IMR-90 (cell line): ENCODE data around the gene RGS3. TPM values are rescaled to one million over a fixed set of nuclear protein-coding genes. Genes with fewer than 3 reads are reported as not detected.
A peak's percentile ranks its signal among the peaks of the same experiment; 100 is the strongest.

Experiments used
- ATAC-seq: fragments of 200-7000 bp; cut with Tn5 transposase; 2 replicates; pipeline ENCODE4 v1.9.1; 2020; ENCODE audit warnings: low read depth, mild to moderate bottlenecking, moderate library complexity
- BruUV-seq: library from RNA; stranded (reverse); fragments of 400-500 nt; replicated peaks from 2 replicates; lab custom pipeline; 2021; lab: Mats Ljungman, UMichigan
- CTCF ChIA-PET: fragments of 300-600 bp; formaldehyde crosslinking; extraction: SDS; loops from one replicate; lab custom pipeline; 2021; ENCODE audit warnings: antibody characterized with exemption; lab: Yijun Ruan, JAX
- POLR2A ChIA-PET: fragments of 300-600 bp; sonication (Branson Sonifier 250); formaldehyde crosslinking; loops from one replicate; lab custom pipeline; 2022; ENCODE audit warnings: antibody characterized with exemption; ENCODE audit not compliant: unreplicated experiment; lab: Charles Lee
- DNase-seq: peaks from one replicate; pipeline ENCODE4 v3.0.0; 2013
- H2AFZ ChIP-seq: replicated peaks from 2 replicates; pipeline ENCODE3; 2013; ENCODE audit warnings: low read length, mild to moderate bottlenecking; ENCODE audit not compliant: poor library complexity
- H2AK5ac ChIP-seq: 2 replicates; pipeline ENCODE4 v1.6.1; 2013; ENCODE audit warnings: low read depth, low read length, inconsistent platforms
- H2AK9ac ChIP-seq: replicated peaks from 2 replicates; pipeline ENCODE3; 2013; ENCODE audit warnings: mild to moderate bottlenecking, low read depth, low read length, moderate library complexity; ENCODE audit not compliant: poor library complexity
- H2BK120ac ChIP-seq: 2 replicates; pipeline ENCODE4 v1.6.1; 2013; ENCODE audit warnings: low read depth, low read length, inconsistent platforms
- H2BK15ac ChIP-seq: 3 replicates; pipeline ENCODE4 v1.6.1; 2013; ENCODE audit warnings: low read depth, low read length, inconsistent platforms
- H2BK20ac ChIP-seq: 2 replicates; pipeline ENCODE4 v1.6.1; 2013; ENCODE audit warnings: low read depth, mild to moderate bottlenecking, inconsistent platforms, low read length, moderate library complexity
- H2BK5ac ChIP-seq: 2 replicates; pipeline ENCODE4 v1.6.1; 2013; ENCODE audit warnings: mild to moderate bottlenecking, low read depth, low read length, inconsistent platforms; ENCODE audit not compliant: poor library complexity, severe bottlenecking
- H3K14ac ChIP-seq: replicated peaks from 2 replicates; pipeline ENCODE4 v1.6.1; 2013; ENCODE audit warnings: low read depth, low read length, inconsistent platforms
- H3K18ac ChIP-seq: 2 replicates; pipeline ENCODE4 v1.6.1; 2013; ENCODE audit warnings: low read depth, low read length, control low read depth
- H3K23ac ChIP-seq: 2 replicates; pipeline ENCODE4 v1.6.1; 2013; ENCODE audit warnings: low read depth, low read length, inconsistent platforms
- H3K27ac ChIP-seq: 2 replicates; pipeline ENCODE4 v1.5.1; 2013; ENCODE audit warnings: mild to moderate bottlenecking, control low read depth, low read length; ENCODE audit not compliant: insufficient read depth
- H3K27me3 ChIP-seq: 2 replicates; pipeline ENCODE4 v1.6.1; 2013; ENCODE audit warnings: low read length; ENCODE audit not compliant: control insufficient read depth, insufficient read depth
- H3K36me3 ChIP-seq: 2 replicates; pipeline ENCODE4 v1.6.1; 2013; ENCODE audit warnings: low read length, mixed read lengths; ENCODE audit not compliant: control insufficient read depth, insufficient read depth
- H3K4ac ChIP-seq: 2 replicates; pipeline ENCODE4 v1.6.1; 2013; ENCODE audit warnings: low read depth, low read length, inconsistent platforms
- H3K4me1 ChIP-seq: 2 replicates; pipeline ENCODE4 v1.6.1; 2013; ENCODE audit warnings: low read length, mixed read lengths; ENCODE audit not compliant: control insufficient read depth, insufficient read depth
- H3K4me2 ChIP-seq: 2 replicates; pipeline ENCODE4 v1.6.1; 2013; ENCODE audit warnings: low read depth, mild to moderate bottlenecking, control low read depth, low read length, moderate library complexity
- H3K4me3 ChIP-seq: 2 replicates; pipeline ENCODE4 v1.5.1; 2013; ENCODE audit warnings: low read depth, mild to moderate bottlenecking, control low read depth, low read length, moderate library complexity; ENCODE audit not compliant: insufficient read depth
- H3K56ac ChIP-seq: 2 replicates; pipeline ENCODE4 v1.6.1; 2013; ENCODE audit warnings: low read length, inconsistent platforms; ENCODE audit not compliant: insufficient read depth; ENCODE audit errors: extremely low read depth
- H3K79me1 ChIP-seq, 2 experiments: 2 replicates each; pipeline ENCODE4 v1.6.1; 2013; ENCODE audit warnings: low read length in 2 of 2, inconsistent platforms in 1 of 2, low read depth in 1 of 2
- H3K9ac ChIP-seq: 2 replicates; pipeline ENCODE4 v1.6.1; 2013; ENCODE audit warnings: low read depth, low read length, control low read depth
- H3K9me1 ChIP-seq: 2 replicates; pipeline ENCODE4 v1.6.1; 2013; ENCODE audit warnings: low read length, inconsistent platforms; ENCODE audit not compliant: insufficient read depth
- H3K9me3 ChIP-seq: 2 replicates; pipeline ENCODE4 v1.6.1; 2013; ENCODE audit warnings: low read length; ENCODE audit not compliant: control insufficient read depth, insufficient read depth
- H4K20me1 ChIP-seq: 2 replicates; pipeline ENCODE4 v1.6.1; 2013; ENCODE audit warnings: low read length, inconsistent platforms; ENCODE audit not compliant: insufficient read depth
- H4K5ac ChIP-seq: 2 replicates; pipeline ENCODE4 v1.6.1; 2013; ENCODE audit warnings: mild to moderate bottlenecking, low read depth, low read length, control low read depth
- H4K8ac ChIP-seq, 2 experiments: 2 replicates each; pipeline ENCODE4 v1.6.1; 2013; ENCODE audit warnings: low read depth in 2 of 2, low read length in 2 of 2, control low read depth in 1 of 2, inconsistent platforms in 1 of 2
- H4K91ac ChIP-seq: 2 replicates; pipeline ENCODE4 v1.6.1; 2013; ENCODE audit warnings: low read depth, low read length, inconsistent platforms; ENCODE audit not compliant: insufficient read depth
- MAFK ChIP-seq: IDR thresholded peaks from 2 replicates; pipeline ENCODE4 v1.6.1; 2012; ENCODE audit warnings: low read depth, low read length, improper control_type of control experiment
- MXI1 ChIP-seq: IDR thresholded peaks from 2 replicates; pipeline ENCODE4 v1.6.1; 2012; ENCODE audit warnings: low read depth, mild to moderate bottlenecking, low read length, moderate library complexity, borderline replicate concordance
- whole genome bisulfite sequencing, 2 experiments: methylation state at CpG; one replicate each; pipeline versions ENCODE4 v1.1.5 to v1.1.7; 2013; ENCODE audit warnings: missing lambda C conversion rate in 2 of 2; ENCODE audit not compliant: insufficient read length in 1 of 2; ENCODE audit errors: extremely low coverage in 2 of 2; 5-methylcytosine and 5-hydroxymethylcytosine counted together
- dilution Hi-C: fragments of 300-500 bp; cut with HindIII; formaldehyde crosslinking; loops from one replicate; pipeline ENCODE4 v1.14.3; 2018; ENCODE audit warnings: low sequenced_read_pairs; ENCODE audit not compliant: unreplicated experiment
- in situ Hi-C: fragments of 300-500 bp; cut with MboI; formaldehyde crosslinking; loops from 3 replicates; pipeline ENCODE4 v1.14.3; 2019; ENCODE audit warnings: low sequenced_read_pairs, inconsistent platforms, mixed read lengths
- intact Hi-C: fragments of 100-400 bp; cut with micrococcal nuclease; formaldehyde crosslinking; loops from 2 replicates; pipeline ENCODE4 v1.10.0; 2022
- polyA plus RNA-seq, 3 experiments: library from polyadenylated mRNA; depleted of rRNA; stranded (reverse); fragments of >200 nt; gene quantifications; 2 replicates each; pipeline ENCODE4 v1.2.3, GENCODE V29; 2012; ENCODE audit warnings: low replicate concordance in 1 of 3
- total RNA-seq: library from RNA; depleted of rRNA; stranded (reverse); fragments of >200 nt; gene quantifications from 2 replicates; pipeline ENCODE4 v1.2.3, GENCODE V29; 2012

Gene RGS3
- total and polyA plus RNA-seq, 2 of the 4 experiments (the other 2 are of a cell fraction) = 51.8 to 65.6 TPM

GRCh38 chr9:113566016-113566711 lies 102.6 kb downstream of the RGS3 start:
- POLR2A ChIA-PET = no interaction called here
- Histone ChIP-seq H3K9me1 (peaks cover 29% of the 10 kb centered on the region), H2BK20ac (peak overlapping the region; percentile 40), H3K56ac (peak overlapping the region; percentile 61; the same call in 1 of the 2 replicates), H2AFZ (peak overlapping the region; percentile 92), H3K4me3 (peak overlapping the region; percentile 70), H2BK5ac (peak overlapping the region; percentile 86), H2AK5ac (peak overlapping the region; percentile 88), H2BK120ac (peak overlapping the region; percentile 92), H3K4me1 (peaks cover 32% of the 10 kb centered on the region), H3K4me2 (peak overlapping the region; percentile 96), H3K79me1 (peaks cover 20 to 51% of the 10 kb centered on the region in 2 experiments), H3K9me3 (no peaks in the 10 kb centered on the region), H4K20me1 (peaks cover 7% of the 10 kb centered on the region; the same call in 1 of the 2 replicates), H3K14ac (peak overlapping the region; percentile 84), H3K18ac (no peak overlapping the region), H3K27ac (peak overlapping the region; percentile 83; the same call in 1 of the 2 replicates), H3K4ac (peak overlapping the region; percentile 75), H2BK15ac (peak overlapping the region; percentile 86; the same call in 1 of the 3 replicates), H4K5ac (peak overlapping the region; percentile 82), H3K9ac (peak overlapping the region; percentile 82), H2AK9ac (peak overlapping the region; percentile 96), H3K27me3 (no peaks in the 10 kb centered on the region), H4K91ac (peak overlapping the region; percentile 96), H4K8ac (peak overlapping the region; percentile 60 to 93; a peak in 3 of 4 replicates), H3K23ac (peak overlapping the region; percentile 92), H3K36me3 (no peaks in the 10 kb centered on the region)
- intact Hi-C loops = loop anchor here (5.0 kb wide), 1 partner anchor 109 kb away; no protein-coding TSS in a partner anchor
- CTCF ChIA-PET = interaction anchor here (1.0 kb wide), 1 partner anchor 23 kb away, joined by 3 read pairs; no protein-coding TSS in a partner anchor
- ATAC-seq (no peak), DNase-seq (no peak)
- in situ Hi-C loops = no loop called here
- no TSS peak for BruUV-seq
- dilution Hi-C loops = no loop called here
- WGBS, 2 experiments = 45% methylated on average over 4 of the region's 8 CpGs; no CpG with 5 or more reads in 1 of the 2 experiments
- TF ChIP-seq MAFK (no peak), MXI1 (no peak)
